ENCODE measurements around the gene CHST9.

CHST9 gene

GRCh38 chr18:26893996-26894395 lies 291.1 kb downstream of the CHST9 start:
- no peak overlapping the region for H3K4me3 ChIP-seq (ENCODE audit: low read depth, low read length)
- TF ChIP-seq CTCF (IDR thresholded peaks at IDR 0.05; ENCODE audit: insufficient read depth, low read depth, low read length, missing control alignments), result no peak
- DNase-seq (ENCODE audit: low read depth), result no peak

- DNase-seq (ENCODE audit: low read depth), result no peak
- no peak for TF ChIP-seq CTCF (IDR thresholded peaks at IDR 0.05; ENCODE audit: insufficient read depth, low read depth, low read length, missing control alignments)
- H3K4me3 ChIP-seq (ENCODE audit: low read depth, low read length), result no peak overlapping the region
These were observed 296.8 kb downstream of the CHST9 start for GRCh38 chr18:26888259-26888658.

GRCh38 chr18:26875040-26875654 lies 310.0 kb downstream of the CHST9 start:
- no peak for DNase-seq (ENCODE audit: low read depth)
- H3K4me3 ChIP-seq (ENCODE audit: low read depth, low read length), result no peak overlapping the region
- TF ChIP-seq CTCF (IDR thresholded peaks at IDR 0.05; ENCODE audit: insufficient read depth, low read depth, low read length, missing control alignments), result no peak

DNA sequence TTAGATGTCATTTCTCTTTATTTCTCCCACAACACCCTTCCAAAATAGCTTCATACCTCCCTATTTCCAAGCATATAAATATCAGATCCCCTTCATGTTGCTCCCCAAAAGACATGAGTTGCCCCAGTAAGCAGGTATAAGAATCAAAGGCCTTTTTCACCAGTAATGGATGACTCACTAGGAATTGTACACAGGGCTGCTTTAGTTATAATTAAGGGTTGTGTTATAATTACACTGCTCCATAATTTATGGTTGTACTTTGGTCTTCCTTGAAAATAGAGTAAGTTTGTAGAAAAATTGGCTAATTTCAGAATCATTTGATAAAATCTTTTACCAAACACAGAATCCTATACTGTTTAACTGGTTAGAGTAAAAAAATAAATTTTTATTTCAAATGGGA lies 310.8 kb downstream of the CHST9 start:
- no peak for TF ChIP-seq CTCF (IDR thresholded peaks at IDR 0.05; ENCODE audit: insufficient read depth, low read depth, low read length, missing control alignments)
- DNase-seq (ENCODE audit: low read depth), result no peak
- H3K4me3 ChIP-seq (ENCODE audit: low read depth, low read length), result no peak overlapping the region

- peak; percentile 10 for DNase-seq (ENCODE audit: low read depth)
- no peak for TF ChIP-seq CTCF (IDR thresholded peaks at IDR 0.05; ENCODE audit: insufficient read depth, low read depth, low read length, missing control alignments)
- no peak overlapping the region for H3K4me3 ChIP-seq (ENCODE audit: low read depth, low read length)
These were observed 315.5 kb downstream of the CHST9 start for GRCh38 chr18:26869640-26870039.

DNA sequence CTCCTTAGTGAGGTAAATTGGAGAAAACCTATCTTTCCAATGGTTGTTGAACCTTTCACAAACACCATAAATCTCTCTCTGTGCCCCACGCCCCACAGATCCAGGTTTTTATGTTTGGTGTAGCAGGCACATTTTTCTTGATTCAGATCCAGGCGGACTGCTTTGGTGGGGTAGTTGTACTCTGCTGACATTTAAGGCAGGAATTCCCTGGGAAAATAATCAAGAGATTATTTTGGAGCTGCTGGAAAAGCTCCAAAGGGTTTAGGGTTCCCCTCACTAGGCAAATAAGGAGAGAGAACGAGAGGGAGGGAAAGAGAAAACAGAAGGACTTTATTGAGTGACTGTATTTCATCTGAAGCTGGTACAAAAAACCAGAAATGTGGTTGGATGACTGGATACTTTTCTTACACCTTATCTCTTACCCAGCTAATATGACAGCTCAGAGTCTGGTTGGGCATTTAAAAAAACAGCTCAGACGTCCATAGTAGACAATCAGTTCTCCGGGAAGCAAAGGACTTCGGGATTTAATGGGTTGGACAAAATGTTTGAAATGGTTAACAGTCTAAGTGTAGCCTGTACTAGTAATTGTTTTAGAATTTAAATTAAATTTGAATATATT lies 316.0 kb downstream of the CHST9 start:
- H3K4me3 ChIP-seq (ENCODE audit: low read depth, low read length), result no peak overlapping the region
- no peak for DNase-seq (ENCODE audit: low read depth)
- no peak for TF ChIP-seq CTCF (IDR thresholded peaks at IDR 0.05; ENCODE audit: insufficient read depth, low read depth, low read length, missing control alignments)

GRCh38 chr18:26867471-26867870 lies 317.6 kb downstream of the CHST9 start:
- DNase-seq (ENCODE audit: low read depth), result no peak
- TF ChIP-seq CTCF (IDR thresholded peaks at IDR 0.05; ENCODE audit: insufficient read depth, low read depth, low read length, missing control alignments), result no peak
- H3K4me3 ChIP-seq (ENCODE audit: low read depth, low read length), result no peak overlapping the region

All from GM12865 (cell line).